CD14-positive monocyte (primary cell): ENCODE data around the gene ZMYND19. TPM values are rescaled to one million over a fixed set of nuclear protein-coding genes. Genes with fewer than 3 reads are reported as not detected.
A peak's percentile ranks its signal among the peaks of the same experiment; 100 is the strongest.
"Not testable (repeated sequence)": the region's sequence is repeated elsewhere in the genome, so short reads cannot be mapped to it uniquely, and the experiment has no call there.

ENCODE experiments used
- DNase-seq, 3 donors: peaks; one replicate each; pipeline ENCODE4 v3.0.0-alpha.2; 2011 to 2022
- H2AFZ ChIP-seq: 2 replicates; pipeline ENCODE4 v1.6.0; 2012; ENCODE audit warnings: mild to moderate bottlenecking, low read depth, low read length, inconsistent platforms; ENCODE audit not compliant: insufficient read depth, poor library complexity, severe bottlenecking
- H3K27ac ChIP-seq, 2 donors: 1 replicate in 1 of 2; 2 replicates in 1 of 2; pipeline ENCODE4 v1.5.1; 2012 to 2013; ENCODE audit warnings: low read length in 2 of 2, control low read depth in 1 of 2, inconsistent platforms in 1 of 2, low read depth in 1 of 2, mild to moderate bottlenecking in 1 of 2
- H3K27me3 ChIP-seq, 2 donors: one replicate each; pipeline versions ENCODE4 v1.6.0 to v1.6.1; 2011 to 2013; ENCODE audit warnings: low read length in 2 of 2; ENCODE audit not compliant: control insufficient read depth in 2 of 2, insufficient read depth in 2 of 2
- H3K36me3 ChIP-seq, 2 donors: replicated peaks in 1 of 2; 1 replicate in 1 of 2; 2 replicates in 1 of 2; pipeline versions ENCODE4 v1.5.1 to v1.6.1; 2012 to 2013; ENCODE audit warnings: low read length in 2 of 2, control low read depth in 1 of 2, inconsistent platforms in 1 of 2, mild to moderate bottlenecking in 1 of 2; ENCODE audit not compliant: insufficient read depth in 2 of 2, control insufficient read depth in 1 of 2
- H3K4me1 ChIP-seq, 2 donors: 1 replicate in 1 of 2; 2 replicates in 1 of 2; pipeline versions ENCODE4 v1.5.1 to v1.6.1; 2012 to 2013; ENCODE audit warnings: low read length in 2 of 2, control low read depth in 1 of 2, inconsistent platforms in 1 of 2, mild to moderate bottlenecking in 1 of 2, moderate library complexity in 1 of 2; ENCODE audit not compliant: insufficient read depth in 2 of 2, control insufficient read depth in 1 of 2
- H3K4me2 ChIP-seq: replicated peaks from 2 replicates; pipeline ENCODE3; 2012; ENCODE audit warnings: low read length, moderate library complexity, mild to moderate bottlenecking; ENCODE audit not compliant: poor library complexity, severe bottlenecking; ENCODE audit errors: extremely low read depth
- H3K4me3 ChIP-seq, 3 experiments: fragments of 200-600 bp in 1 of 3; sonication (generic) in 1 of 3; replicated peaks in 1 of 3; 1 replicate in 2 of 3; 2 replicates in 1 of 3; pipeline ENCODE4 v1.5.1; 2011 to 2013; ENCODE audit warnings: low read length in 3 of 3, mild to moderate bottlenecking in 3 of 3, control low read depth in 2 of 3, low read depth in 2 of 3, inconsistent platforms in 1 of 3, moderate library complexity in 1 of 3
- H3K79me2 ChIP-seq: 2 replicates; pipeline ENCODE4 v1.6.0; 2012; ENCODE audit warnings: mild to moderate bottlenecking, control low read depth, inconsistent platforms, low read length, moderate library complexity; ENCODE audit not compliant: insufficient read depth
- H3K9ac ChIP-seq: 2 replicates; pipeline ENCODE4 v1.6.0; 2017; ENCODE audit warnings: low read length, mild to moderate bottlenecking; ENCODE audit not compliant: insufficient read depth, poor library complexity, severe bottlenecking
- H3K9me3 ChIP-seq, 2 donors: replicated peaks in 1 of 2; 1 replicate in 1 of 2; 2 replicates in 1 of 2; pipeline versions ENCODE4 v1.5.1 to v1.6.1; 2012 to 2013; ENCODE audit warnings: low read length in 2 of 2, control low read depth in 1 of 2; ENCODE audit not compliant: control insufficient read depth in 1 of 2, insufficient read depth in 1 of 2
- H4K20me1 ChIP-seq: 2 replicates; pipeline ENCODE4 v1.6.0; 2012; ENCODE audit warnings: mild to moderate bottlenecking, low read length, control low read depth, moderate library complexity; ENCODE audit not compliant: insufficient read depth
- H3K27ac Mint-ChIP-seq, 7 donors: one replicate each; pipeline ENCODE4 v1.8.0; 2020; ENCODE audit warnings: mild to moderate bottlenecking in 7 of 7, mixed read lengths in 7 of 7, moderate library complexity in 6 of 7, inconsistent platforms in 2 of 7
- H3K27me3 Mint-ChIP-seq, 3 donors: one replicate each; pipeline ENCODE4 v1.8.0; 2021 to 2022; ENCODE audit warnings: low read depth in 3 of 3, mild to moderate bottlenecking in 3 of 3, mixed read lengths in 3 of 3, moderate library complexity in 3 of 3, inconsistent platforms in 1 of 3
- H3K36me3 Mint-ChIP-seq, 2 donors: one replicate each; pipeline ENCODE4 v1.8.0; 2020; ENCODE audit warnings: mixed read lengths in 2 of 2, inconsistent platforms in 1 of 2, mild to moderate bottlenecking in 1 of 2
- H3K4me1 Mint-ChIP-seq: one replicate; pipeline ENCODE4 v1.8.0; 2020; ENCODE audit warnings: mild to moderate bottlenecking, mixed read lengths
- H3K4me3 Mint-ChIP-seq, 2 donors: one replicate each; pipeline ENCODE4 v1.8.0; 2020; ENCODE audit warnings: mild to moderate bottlenecking in 2 of 2, mixed read lengths in 2 of 2, moderate library complexity in 1 of 2
- H3K9me3 Mint-ChIP-seq, 7 donors: one replicate each; pipeline ENCODE4 v1.8.0; 2020 to 2022; ENCODE audit warnings: mixed read lengths in 7 of 7, mild to moderate bottlenecking in 6 of 7, moderate library complexity in 6 of 7, inconsistent platforms in 2 of 7
- CTCF ChIP-seq: fragments of 200-600 bp; IDR thresholded peaks from one replicate; pipeline ENCODE4 v1.8.0; 2022; ENCODE audit warnings: antibody characterized with exemption, mild to moderate bottlenecking
- WGBS: methylation state at CpG from one replicate; pipeline ENCODE4 v1.1.5; 2013; ENCODE audit warnings: missing lambda C conversion rate; ENCODE audit not compliant: insufficient coverage; 5-methylcytosine and 5-hydroxymethylcytosine counted together
- intact Hi-C, 2 donors: fragments of 100-400 bp; cut with micrococcal nuclease; formaldehyde crosslinking; loops; one replicate each; pipeline versions ENCODE4 v1.15.0 to v1.15.1; 2023
- polyA plus RNA-seq, 3 donors: library from polyadenylated mRNA; depleted of rRNA in 1 of 3; unstranded in 2 of 3; stranded (reverse) in 1 of 3; fragments of 300-500 nt in 2 of 3; fragments of >200 nt in 1 of 3; fragmentation: Illumina TruSeq in 2 of 3; gene quantifications; 1 replicate in 2 of 3; 2 replicates in 1 of 3; pipeline ENCODE4 v1.2.3, GENCODE V29; 2012 to 2021

ZMYND19 gene
- polyA plus RNA-seq, 3 donors, result 1.9 to 12.4 (median 4.5) TPM

DNA sequence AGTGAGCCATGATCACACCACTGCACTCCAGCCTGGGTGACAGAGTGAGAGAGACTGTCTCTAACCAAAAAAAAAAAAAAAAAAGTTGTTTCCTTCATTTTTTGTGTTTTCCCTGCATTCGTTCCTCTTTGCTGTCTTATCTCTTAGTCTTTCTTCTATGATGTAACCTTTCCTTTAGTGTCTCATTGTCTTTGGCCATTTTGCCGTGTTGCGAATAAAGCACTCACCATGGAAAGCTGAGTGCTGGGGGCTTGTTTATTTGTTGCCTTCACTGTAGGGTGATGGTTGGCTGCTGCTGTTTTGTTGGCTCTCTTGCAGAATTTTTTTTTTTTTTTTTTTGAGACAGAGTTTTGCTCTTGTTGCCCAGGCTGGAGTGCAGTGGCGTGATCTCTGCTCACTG is 36.2 kb upstream of the ZMYND19 start:
- H4K20me1 ChIP-seq, result peaks cover 87% of the 10 kb centered on the region
- no peaks in the 10 kb centered on the region for H3K27me3 Mint-ChIP-seq
- H3K4me1 Mint-ChIP-seq, result peaks cover 44% of the 10 kb centered on the region
- peaks cover 8 to 19% of the 10 kb centered on the region in 2 donors for H3K36me3 Mint-ChIP-seq
- H3K27ac Mint-ChIP-seq, result peak overlapping the region in 4 of 7 donors; percentile 8 to 60 (median 44)
- no peak for TF ChIP-seq CTCF
- H3K27ac ChIP-seq, result no peak overlapping the region
- H2AFZ ChIP-seq, result no peak overlapping the region
- H3K4me3 Mint-ChIP-seq, result no peak overlapping the region
- H3K4me2 ChIP-seq, result no peak overlapping the region
- H3K9me3 Mint-ChIP-seq, result no peaks in the 10 kb centered on the region
- H3K36me3 ChIP-seq, result peaks cover 0 to 5% of the 10 kb centered on the region in 2 donors
- intact Hi-C loops, result no loop called here
- H3K9me3 ChIP-seq, result no peaks in the 10 kb centered on the region
- no peak overlapping the region for H3K9ac ChIP-seq
- H3K4me1 ChIP-seq, result peaks cover 49 to 60% of the 10 kb centered on the region in 2 donors
- DNase-seq, result no peak
- WGBS, result 70% methylated on average over 2 of the region's 4 CpGs
- no peak overlapping the region for H3K4me3 ChIP-seq
- H3K27me3 ChIP-seq, result no peaks in the 10 kb centered on the region
- peaks cover 100% of the 10 kb centered on the region for H3K79me2 ChIP-seq

DNA sequence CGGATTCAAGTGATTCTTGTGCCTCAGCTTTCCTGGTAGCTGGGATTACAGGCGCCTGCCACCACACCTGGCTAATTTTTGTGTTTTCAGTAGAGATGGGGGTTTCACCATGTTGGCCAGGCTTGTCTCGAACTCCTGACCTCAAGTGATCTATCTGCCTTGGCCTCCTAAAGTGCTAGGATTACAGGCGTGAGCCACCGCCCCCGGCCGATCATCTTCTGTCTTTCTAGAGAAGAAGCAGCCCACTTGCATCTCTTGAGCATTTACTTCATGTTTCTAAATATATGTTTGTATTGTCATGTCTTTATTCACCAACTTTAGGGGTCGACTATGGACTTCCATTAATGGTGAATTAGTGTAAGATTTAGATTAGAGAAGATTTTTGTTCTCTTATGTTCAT is 31.9 kb upstream of the ZMYND19 start:
- Mint-ChIP-seq H3K4me1 (peaks cover 48% of the 10 kb centered on the region), H3K36me3 (peaks cover 5 to 25% of the 10 kb centered on the region in 2 donors), H3K27ac (peak overlapping the region in 2 of 7 donors; percentile 37 to 53)
- intact Hi-C loops, H3K27me3 Mint-ChIP-seq, H3K9ac ChIP-seq, DNase-seq, H3K27me3 ChIP-seq, H3K4me3 ChIP-seq, H2AFZ ChIP-seq, H3K9me3 Mint-ChIP-seq, H3K9me3 ChIP-seq, H3K36me3 ChIP-seq, H3K4me3 Mint-ChIP-seq, H3K27ac ChIP-seq, H3K4me2 ChIP-seq: not testable (repeated sequence)
- Histone ChIP-seq H3K79me2 (peaks cover 93% of the 10 kb centered on the region), H3K4me1 (peaks cover 49 to 55% of the 10 kb centered on the region in 2 donors), H4K20me1 (peaks cover 77% of the 10 kb centered on the region)
- 90% methylated on average over 2 of the region's 8 CpGs for WGBS
